Esophagus muscularis mucosa (tissue), 4 donors: ENCODE data around the gene ATP8B1. TPM values are rescaled to one million over a fixed set of nuclear protein-coding genes. Genes with fewer than 3 reads are reported as not detected.
A peak's percentile ranks its signal among the peaks of the same experiment; 100 is the strongest.

Experiments
- DNase-seq: peaks from one replicate; pipeline ENCODE4 v3.0.0-alpha.2; 2017; ENCODE audit errors: extremely low spot score
- H3K27ac ChIP-seq, 4 donors: fragments of 200-600 bp; sonication (generic); replicated peaks in 1 of 4; 1 replicate in 3 of 4; 2 replicates in 1 of 4; pipeline ENCODE4 v1.5.1; 2016 to 2019; ENCODE audit warnings: mild to moderate bottlenecking in 1 of 4
- H3K27me3 ChIP-seq, 4 donors: fragments of 200-600 bp; sonication (generic); one replicate each; pipeline versions ENCODE4 v1.5.1 to v1.6.0; 2016 to 2019
- H3K36me3 ChIP-seq, 4 donors: fragments of 200-600 bp; sonication (generic); one replicate each; pipeline ENCODE4 v1.5.1; 2016 to 2019
- H3K4me1 ChIP-seq, 4 donors: fragments of 200-600 bp; sonication (generic); one replicate each; pipeline ENCODE4 v1.5.1; 2016 to 2019
- H3K4me3 ChIP-seq, 4 donors: fragments of 200-600 bp; sonication (generic); 1 replicate in 2 of 4; 2 replicates in 2 of 4; pipeline ENCODE4 v1.5.1; 2016 to 2019; ENCODE audit warnings: mild to moderate bottlenecking in 4 of 4, moderate library complexity in 1 of 4
- H3K9me3 ChIP-seq, 4 donors: fragments of 200-600 bp; sonication (generic); 1 replicate in 3 of 4; 2 replicates in 1 of 4; pipeline ENCODE4 v1.5.1; 2016 to 2019
- EP300 ChIP-seq: sonication (generic); formaldehyde crosslinking; IDR thresholded peaks from one replicate; pipeline ENCODE4 v1.6.1; 2017; ENCODE audit warnings: antibody characterized with exemption
- POLR2A ChIP-seq: fragments of 450-650 bp; IDR thresholded peaks from one replicate; pipeline ENCODE4 v1.6.1; 2017; ENCODE audit warnings: antibody characterized with exemption, moderate library complexity, mild to moderate bottlenecking, low read depth
- POLR2AphosphoS5 ChIP-seq, 2 donors: sonication (generic); formaldehyde crosslinking; IDR thresholded peaks; one replicate each; pipeline ENCODE4 v1.6.1; 2017; ENCODE audit warnings: antibody characterized with exemption in 2 of 2
- WGBS: methylation state at CpG from one replicate; pipeline ENCODE4 v1.1.5; 2018; 5-methylcytosine and 5-hydroxymethylcytosine counted together
- intact Hi-C: fragments of 100-400 bp; cut with DNase I; formaldehyde crosslinking; loops from one replicate; pipeline ENCODE4 v1.15.1; 2023
- total RNA-seq, 4 donors: library from RNA; depleted of rRNA; stranded (reverse); fragments of >200 nt; gene quantifications; one replicate each; pipeline versions ENCODE4 v1.1.0 to v1.2.1, GENCODE V29; 2016
- TF ChIP-seq, protein P1 (sequence below), 3 experiments: fragments of 200-600 bp in 2 of 3; fragments of 450-650 bp in 1 of 3; sonication (generic) in 2 of 3; IDR thresholded peaks; one replicate each; pipeline ENCODE4 v1.5.1; 2017 to 2019; ENCODE audit warnings: antibody characterized with exemption in 3 of 3, mild to moderate bottlenecking in 2 of 3, moderate library complexity in 1 of 3

The ATP8B1 gene
- total RNA-seq, 4 donors from 2014 or later, result 18.3 to 21.9 (median 19.6) TPM

DNA sequence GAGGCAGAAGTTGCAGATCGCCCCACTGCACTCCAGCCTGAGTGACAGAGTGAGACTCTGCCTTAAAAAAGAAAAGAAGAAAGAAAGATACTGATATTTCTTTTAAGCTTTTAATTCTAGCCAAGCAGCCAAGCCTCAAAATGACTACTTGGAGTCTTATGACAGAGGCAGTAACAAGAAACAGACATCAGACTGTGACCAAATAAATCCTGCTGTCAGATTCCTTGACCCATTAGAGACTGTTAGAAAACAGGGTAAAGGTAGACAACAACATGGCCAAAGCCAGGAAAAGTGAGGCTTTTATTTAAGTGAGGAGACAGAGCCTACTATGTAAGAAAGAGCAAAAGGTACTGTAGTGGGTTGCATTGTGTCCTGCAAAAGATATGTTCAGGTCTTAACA is 98.1 kb downstream of the ATP8B1 start:
- H3K9me3 ChIP-seq, result no peaks in the 10 kb centered on the region
- TF ChIP-seq POLR2A, result no peak
- no peak for TF ChIP-seq EP300
- no peak for TF ChIP-seq POLR2AphosphoS5 (IDR thresholded peaks at IDR 0.05)
- TF ChIP-seq, protein P1, sequence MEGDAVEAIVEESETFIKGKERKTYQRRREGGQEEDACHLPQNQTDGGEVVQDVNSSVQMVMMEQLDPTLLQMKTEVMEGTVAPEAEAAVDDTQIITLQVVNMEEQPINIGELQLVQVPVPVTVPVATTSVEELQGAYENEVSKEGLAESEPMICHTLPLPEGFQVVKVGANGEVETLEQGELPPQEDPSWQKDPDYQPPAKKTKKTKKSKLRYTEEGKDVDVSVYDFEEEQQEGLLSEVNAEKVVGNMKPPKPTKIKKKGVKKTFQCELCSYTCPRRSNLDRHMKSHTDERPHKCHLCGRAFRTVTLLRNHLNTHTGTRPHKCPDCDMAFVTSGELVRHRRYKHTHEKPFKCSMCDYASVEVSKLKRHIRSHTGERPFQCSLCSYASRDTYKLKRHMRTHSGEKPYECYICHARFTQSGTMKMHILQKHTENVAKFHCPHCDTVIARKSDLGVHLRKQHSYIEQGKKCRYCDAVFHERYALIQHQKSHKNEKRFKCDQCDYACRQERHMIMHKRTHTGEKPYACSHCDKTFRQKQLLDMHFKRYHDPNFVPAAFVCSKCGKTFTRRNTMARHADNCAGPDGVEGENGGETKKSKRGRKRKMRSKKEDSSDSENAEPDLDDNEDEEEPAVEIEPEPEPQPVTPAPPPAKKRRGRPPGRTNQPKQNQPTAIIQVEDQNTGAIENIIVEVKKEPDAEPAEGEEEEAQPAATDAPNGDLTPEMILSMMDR (IDR thresholded peaks at IDR 0.05), result no peak
- no peak overlapping the region for H3K4me3 ChIP-seq
- intact Hi-C loops, result no loop called here
- no peak for DNase-seq
- no peaks in the 10 kb centered on the region for H3K27me3 ChIP-seq
- 88% methylated on average over 1 of the region's 1 CpG for WGBS
- H3K4me1 ChIP-seq, result peaks cover 0 to 27% (median 25%) of the 10 kb centered on the region in 4 donors
- H3K27ac ChIP-seq, result no peak overlapping the region
- peaks cover 0 to 17% (median 11%) of the 10 kb centered on the region in 4 donors for H3K36me3 ChIP-seq

DNA sequence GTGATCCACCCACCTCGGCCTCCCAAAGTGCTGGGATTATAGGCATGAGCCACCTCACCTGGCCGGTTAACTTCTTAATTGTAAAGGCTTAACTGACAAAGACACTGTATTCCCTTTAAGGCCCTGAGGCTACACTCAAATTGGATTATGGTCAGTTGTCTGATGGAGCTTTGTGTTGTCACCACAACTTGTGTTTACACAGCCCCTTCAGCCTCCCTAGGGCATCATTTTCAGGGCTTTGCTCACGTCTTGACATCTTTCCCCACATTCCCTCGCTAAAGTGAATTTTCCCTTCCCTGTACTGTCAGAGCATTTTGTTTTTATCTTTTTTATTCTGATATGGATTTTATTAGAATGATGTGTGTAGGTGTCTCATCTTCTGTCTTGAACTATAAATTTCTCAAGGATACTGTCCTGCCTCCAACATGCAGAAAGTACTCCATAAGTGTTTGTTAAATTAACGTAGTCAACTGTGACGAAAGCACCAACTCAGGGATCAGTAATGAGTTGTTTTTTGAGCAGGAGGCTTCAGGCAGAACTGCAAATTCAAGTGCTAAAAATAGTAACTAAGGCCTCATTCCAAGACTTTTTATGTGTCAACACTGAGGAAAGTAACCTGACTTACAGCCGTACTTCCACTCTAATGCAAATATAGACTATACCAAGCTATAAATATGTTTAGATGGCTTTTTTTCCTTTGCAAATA is 104.4 kb downstream of the ATP8B1 start:
- H3K4me1 ChIP-seq, result peaks cover 0 to 30% (median 18%) of the 10 kb centered on the region in 4 donors
- intact Hi-C loops, result no loop called here
- no peaks in the 10 kb centered on the region for H3K27me3 ChIP-seq
- WGBS, result 51% methylated on average over 7 of the region's 7 CpGs
- peaks cover 0 to 44% (median 26%) of the 10 kb centered on the region in 4 donors for H3K36me3 ChIP-seq
- H3K27ac ChIP-seq, result peak overlapping the region; percentile 49 to 70 (median 62)
- H3K4me3 ChIP-seq, result no peak overlapping the region
- H3K9me3 ChIP-seq, result no peaks in the 10 kb centered on the region
- TF ChIP-seq, protein P1 (IDR thresholded peaks at IDR 0.05), result no peak
- TF ChIP-seq POLR2AphosphoS5 (IDR thresholded peaks at IDR 0.05), result no peak
- no peak for TF ChIP-seq EP300
- no peak for TF ChIP-seq POLR2A
- DNase-seq, result no peak

DNA sequence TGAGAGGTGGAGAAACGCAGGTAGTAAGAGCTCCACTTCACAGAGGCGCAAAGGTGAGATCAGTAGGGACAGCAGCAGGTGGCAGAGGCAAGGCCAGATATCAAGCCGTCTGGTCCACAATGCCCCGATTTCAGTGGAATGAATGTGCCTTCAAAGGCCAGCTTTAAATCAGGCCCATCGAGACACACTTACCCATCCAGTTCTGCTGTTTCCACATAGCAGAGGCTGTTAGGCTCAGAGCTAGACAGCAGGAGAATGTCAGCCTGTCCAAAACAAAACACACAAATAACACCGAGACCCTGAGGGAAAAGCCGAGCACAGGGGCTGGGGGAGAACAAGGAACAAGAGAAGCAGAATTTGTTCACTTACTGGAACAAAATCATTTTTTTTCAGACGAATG is 105.7 kb downstream of the ATP8B1 start:
- Histone ChIP-seq H3K36me3 (peaks cover 0 to 44% (median 26%) of the 10 kb centered on the region in 4 donors), H3K27me3 (no peaks in the 10 kb centered on the region), H3K27ac (peak overlapping the region in 2 of 4 donors; percentile 8 to 22), H3K4me3 (no peak overlapping the region), H3K9me3 (no peaks in the 10 kb centered on the region), H3K4me1 (peaks cover 0 to 30% (median 18%) of the 10 kb centered on the region in 4 donors)
- TF ChIP-seq, protein P1 (IDR thresholded peaks at IDR 0.05), result no peak
- TF ChIP-seq POLR2AphosphoS5 (IDR thresholded peaks at IDR 0.05) (no peak), EP300 (no peak), POLR2A (no peak)
- no peak for DNase-seq
- WGBS, result 79% methylated on average over 8 of the region's 8 CpGs
- intact Hi-C loops, result no loop called here

DNA sequence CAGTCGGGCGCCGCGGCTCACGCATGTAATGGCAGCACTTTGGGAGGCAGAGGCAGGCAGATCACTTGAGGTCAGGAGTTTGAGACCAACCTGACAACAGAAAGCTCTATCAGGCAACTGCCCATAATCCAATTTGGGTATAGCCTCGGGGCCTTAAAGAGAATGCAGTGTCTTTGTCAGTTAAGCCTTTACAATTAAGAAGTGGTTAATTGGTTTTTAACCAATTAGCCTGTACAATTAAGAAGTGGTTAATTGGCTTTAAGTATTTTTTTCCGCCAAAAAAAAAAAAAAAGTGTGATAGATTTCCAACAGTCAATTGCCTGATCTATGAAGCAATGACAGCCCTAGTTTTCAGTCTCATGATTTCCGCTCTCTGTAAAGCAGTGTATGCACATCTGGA is 106.8 kb downstream of the ATP8B1 start:
- H3K36me3 ChIP-seq, result peaks cover 0 to 46% (median 24%) of the 10 kb centered on the region in 4 donors
- TF ChIP-seq, protein P1 (IDR thresholded peaks at IDR 0.05), result no peak
- TF ChIP-seq POLR2A, result no peak
- TF ChIP-seq EP300, result no peak
- TF ChIP-seq POLR2AphosphoS5 (IDR thresholded peaks at IDR 0.05), result no peak
- no peaks in the 10 kb centered on the region for H3K9me3 ChIP-seq
- H3K27me3 ChIP-seq, result no peaks in the 10 kb centered on the region
- H3K27ac ChIP-seq, result no peak overlapping the region
- H3K4me3 ChIP-seq, result no peak overlapping the region
- H3K4me1 ChIP-seq, result peaks cover 0 to 30% (median 18%) of the 10 kb centered on the region in 4 donors
- intact Hi-C loops, result no loop called here
- no peak for DNase-seq
- 90% methylated on average over 8 of the region's 8 CpGs for WGBS
